WTC11 (cell line): Measurements from ENCODE around the gene CCDC134. TPM values are rescaled to one million over a fixed set of nuclear protein-coding genes. Genes with fewer than 3 reads are reported as not detected.

Experiments used
- ATAC-seq: fragments of 200-7000 bp; cut with Tn5 transposase; 2 replicates; pipeline ENCODE4 v1.10.0; 2021; ENCODE audit warnings: mild to moderate bottlenecking, moderate library complexity
- CTCF ChIA-PET: fragments of 300-600 bp; sonication (Branson Sonifier 250); formaldehyde crosslinking; loops from one replicate; lab custom pipeline; 2021; ENCODE audit warnings: antibody characterized with exemption; lab: Charles Lee
- POLR2A ChIA-PET: fragments of 350-600 bp; sonication (Branson Sonifier 250); formaldehyde crosslinking; loops from one replicate; lab custom pipeline; 2021; ENCODE audit warnings: antibody characterized with exemption; lab: Charles Lee
- DNase-seq: peaks from one replicate; pipeline ENCODE4 v3.0.0; 2021; ENCODE audit warnings: low spot score
- H3K27ac Mint-ChIP-seq: 2 replicates; pipeline ENCODE4 v1.8.0; 2021; ENCODE audit warnings: mixed read lengths
- H3K27me3 Mint-ChIP-seq: 2 replicates; pipeline ENCODE4 v1.8.0; 2021; ENCODE audit warnings: low read depth, mild to moderate bottlenecking, moderate library complexity, mixed read lengths
- H3K36me3 Mint-ChIP-seq: 2 replicates; pipeline ENCODE4 v1.8.0; 2021; ENCODE audit warnings: mixed read lengths
- H3K4me1 Mint-ChIP-seq: 2 replicates; pipeline ENCODE4 v1.8.0; 2022; ENCODE audit warnings: mixed read lengths
- H3K4me3 Mint-ChIP-seq: 2 replicates; pipeline ENCODE4 v1.8.0; 2021; ENCODE audit warnings: mild to moderate bottlenecking, moderate library complexity, mixed read lengths
- H3K9me3 Mint-ChIP-seq: 2 replicates; pipeline ENCODE4 v1.8.0; 2021; ENCODE audit warnings: mixed read lengths
- ARID4B ChIP-seq: sonication (generic); formaldehyde crosslinking; IDR thresholded peaks from 2 replicates; pipeline ENCODE4 v1.8.0; 2023; ENCODE audit warnings: missing genetic modification reagents, mild to moderate bottlenecking, borderline replicate concordance
- CDX4 ChIP-seq: fragments of 250-450 bp; sonication (Bioruptor Pico); IDR thresholded peaks from 2 replicates; pipeline ENCODE4 v1.9.0; 2021; ENCODE audit warnings: moderate library complexity, mild to moderate bottlenecking, inconsistent platforms, borderline replicate concordance
- FOXK1 ChIP-seq: sonication (generic); formaldehyde crosslinking; IDR thresholded peaks from 2 replicates; pipeline ENCODE4 v1.8.0; 2022; ENCODE audit warnings: mild to moderate bottlenecking, moderate library complexity, missing genetic modification reagents
- GABPB1 ChIP-seq: sonication (generic); formaldehyde crosslinking; IDR thresholded peaks from 2 replicates; pipeline ENCODE4 v1.8.1; 2023; ENCODE audit warnings: mild to moderate bottlenecking, missing genetic modification reagents
- HMGXB4 ChIP-seq: sonication (generic); formaldehyde crosslinking; IDR thresholded peaks from 2 replicates; pipeline ENCODE4 v1.8.1; 2023; ENCODE audit warnings: mild to moderate bottlenecking, moderate library complexity, missing genetic modification reagents
- IRF1 ChIP-seq: sonication (generic); formaldehyde crosslinking; IDR thresholded peaks from 2 replicates; pipeline ENCODE4 v1.8.0; 2023; ENCODE audit warnings: missing genetic modification reagents
- TCF7 ChIP-seq: sonication (generic); formaldehyde crosslinking; IDR thresholded peaks from 2 replicates; pipeline ENCODE4 v1.8.0; 2022; ENCODE audit warnings: mild to moderate bottlenecking, low read depth, missing genetic modification reagents, moderate library complexity
- ZNF281 ChIP-seq: sonication (generic); formaldehyde crosslinking; IDR thresholded peaks from 2 replicates; pipeline ENCODE4 v1.8.0; 2023; ENCODE audit warnings: mild to moderate bottlenecking, missing genetic modification reagents
- ZNF532 ChIP-seq: fragments of 250-450 bp; sonication (Bioruptor Pico); IDR thresholded peaks from 2 replicates; pipeline ENCODE4 v1.9.0; 2021; ENCODE audit warnings: mild to moderate bottlenecking, borderline replicate concordance
- ZSCAN18 ChIP-seq: fragments of 250-450 bp; sonication (Bioruptor Pico); IDR thresholded peaks from 2 replicates; pipeline ENCODE4 v2.1.2; 2022; ENCODE audit warnings: mild to moderate bottlenecking, moderate library complexity
- total RNA-seq: library from RNA; stranded (reverse); gene quantifications from 3 replicates; pipeline ENCODE4 v1.2.3, GENCODE V29; 2021

CCDC134 gene
- total RNA-seq, 1 experiment from 2014 or later, result 19.0 TPM

- TF ChIP-seq ARID4B (peak; percentile 88), ZNF281 (CRISPR knock-in tag) (no peak), FOXK1 (CRISPR knock-in tag) (peak; percentile 53; the same call in 1 of the 2 replicates), TCF7 (no peak), HMGXB4 (peak; percentile 50), CDX4 (CRISPR knock-in tag) (no peak), IRF1 (CRISPR knock-in tag) (no peak), ZSCAN18 (CRISPR knock-in tag) (no peak)
Observed at GRCh38 chr22:41800348-41801146, at the start of gene CCDC134 (continued).

GRCh38 chr22:41752011-41752970 is 48.2 kb upstream of the CCDC134 start:
- H3K36me3 Mint-ChIP-seq, result no peaks in the 10 kb centered on the region
- no peak overlapping the region for H3K4me3 Mint-ChIP-seq
- POLR2A ChIA-PET, result no interaction called here
- TF ChIP-seq GABPB1 (CRISPR knock-in tag) (0 out of 2 replicates have a peak, but pooled peaks have one; percentile 14), ZNF532 (CRISPR knock-in tag) (no peak)
- H3K27ac Mint-ChIP-seq, result no peak overlapping the region
- H3K27me3 Mint-ChIP-seq, result no peaks in the 10 kb centered on the region; the same call in 1 of the 2 replicates
- DNase-seq (no peak), ATAC-seq (no peak)
- H3K9me3 Mint-ChIP-seq, result no peaks in the 10 kb centered on the region
- peaks cover 14% of the 10 kb centered on the region for H3K4me1 Mint-ChIP-seq
- CTCF ChIA-PET, result interaction anchor here (0.6 to 4.8 kb wide), 4 partner anchors 11 to 55 kb away, joined by 3 to 19 read pairs (median 8); no protein-coding TSS in a partner anchor
